Left renal cortex interstitium (tissue), 4 donors: ENCODE results near the gene RNF220. TPM values are rescaled to one million over a fixed set of nuclear protein-coding genes. Genes with fewer than 3 reads are reported as not detected.

ENCODE experiments used
- DNase-seq, 4 donors: peaks; one replicate each; pipeline ENCODE4 v3.0.0-alpha.2; 2013; ENCODE audit warnings: low read depth in 4 of 4, low spot score in 2 of 4, missing footprints in 1 of 4
- polyA plus RNA-seq, 4 donors: library from polyadenylated mRNA; unstranded; fragments of 120-200 nt; gene quantifications; one replicate each; pipeline ENCODE4 v1.2.1, GENCODE V29; 2013; ENCODE audit not compliant: insufficient read length in 4 of 4

The RNF220 gene
- polyA plus RNA-seq, 4 donors, result 93.6 to 117 (median 96.2) TPM

- DNase-seq, result no peak
Measured at GRCh38 chr1:44514673-44515072, 109.6 kb downstream of the RNF220 start.

GRCh38 chr1:44515416-44515815 is 110.4 kb downstream of the RNF220 start:
- no peak for DNase-seq

- DNase-seq, result no peak
Measured at GRCh38 chr1:44519035-44519676, 114.1 kb downstream of the RNF220 start.

- DNase-seq, result no peak
Measured at GRCh38 chr1:44521378-44522080, 116.5 kb downstream of the RNF220 start.

- no peak for DNase-seq
Measured at GRCh38 chr1:44523593-44524591, 118.8 kb downstream of the RNF220 start.

- no peak for DNase-seq
Measured at GRCh38 chr1:44524655-44525500, 119.8 kb downstream of the RNF220 start.

GRCh38 chr1:44526295-44527073 is 121.4 kb downstream of the RNF220 start:
- DNase-seq, result no peak

GRCh38 chr1:44531785-44532566 is 126.9 kb downstream of the RNF220 start:
- no peak for DNase-seq

- DNase-seq, result no peak
Measured at GRCh38 chr1:44532567-44532944, 127.5 kb downstream of the RNF220 start.

GRCh38 chr1:44534771-44535170 is 129.7 kb downstream of the RNF220 start:
- DNase-seq, result no peak

GRCh38 chr1:44536357-44537209 is 131.5 kb downstream of the RNF220 start:
- no peak for DNase-seq

- DNase-seq, result no peak
Measured at GRCh38 chr1:44537538-44537937, 132.5 kb downstream of the RNF220 start.

GRCh38 chr1:44537956-44538355 is 132.9 kb downstream of the RNF220 start:
- DNase-seq, result no peak

GRCh38 chr1:44539991-44540730 is 135.1 kb downstream of the RNF220 start:
- DNase-seq, result peak in 1 of 4 donors; percentile 19

- DNase-seq, result no peak
Measured at GRCh38 chr1:44542420-44543063, 137.5 kb downstream of the RNF220 start.

- DNase-seq, result peak in 1 of 4 donors; percentile 8
Measured at GRCh38 chr1:44543064-44543744, 138.1 kb downstream of the RNF220 start.
